Liver (tissue), 9 donors: ENCODE results near the gene RBFOX1. TPM values are rescaled to one million over a fixed set of nuclear protein-coding genes. Genes with fewer than 3 reads are reported as not detected.

Source experiments
- DNase-seq: peaks from one replicate; pipeline ENCODE4 v3.0.0-alpha.2; 2017; ENCODE audit warnings: low spot score
- H3K27ac ChIP-seq, 2 donors: one replicate each; pipeline ENCODE4 v1.7.0; 2013; ENCODE audit warnings: inconsistent platforms in 2 of 2, low read length in 2 of 2, control low read depth in 1 of 2, low read depth in 1 of 2, mild to moderate bottlenecking in 1 of 2
- H3K27me3 ChIP-seq, 4 donors: one replicate each; pipeline versions ENCODE4 v1.6.1 to v1.7.0; 2013; ENCODE audit warnings: low read length in 3 of 4, inconsistent platforms in 1 of 4, mild to moderate bottlenecking in 1 of 4, moderate library complexity in 1 of 4; ENCODE audit not compliant: control insufficient read depth in 4 of 4, insufficient read depth in 4 of 4
- H3K36me3 ChIP-seq, 4 donors: one replicate each; pipeline versions ENCODE4 v1.6.1 to v1.7.0; 2013; ENCODE audit warnings: low read length in 3 of 4, mild to moderate bottlenecking in 3 of 4, low read depth in 1 of 4, moderate library complexity in 1 of 4; ENCODE audit not compliant: control insufficient read depth in 4 of 4, insufficient read depth in 3 of 4
- H3K4me1 ChIP-seq, 4 donors: one replicate each; pipeline versions ENCODE4 v1.6.1 to v1.7.0; 2013; ENCODE audit warnings: low read length in 3 of 4, mild to moderate bottlenecking in 3 of 4, moderate library complexity in 1 of 4; ENCODE audit not compliant: control insufficient read depth in 4 of 4, insufficient read depth in 4 of 4
- H3K4me3 ChIP-seq, 3 donors: one replicate each; pipeline versions ENCODE4 v1.6.1 to v1.7.0; 2013; ENCODE audit warnings: low read length in 3 of 3, control low read depth in 1 of 3, low read depth in 1 of 3, mild to moderate bottlenecking in 1 of 3
- H3K9ac ChIP-seq, 2 donors: one replicate each; pipeline ENCODE4 v1.7.0; 2013; ENCODE audit warnings: low read length in 2 of 2, mild to moderate bottlenecking in 2 of 2, moderate library complexity in 2 of 2, control low read depth in 1 of 2, low read depth in 1 of 2
- H3K9me3 ChIP-seq, 4 donors: one replicate each; pipeline versions ENCODE4 v1.6.1 to v1.7.0; 2013; ENCODE audit warnings: low read length in 3 of 4; ENCODE audit not compliant: control insufficient read depth in 4 of 4
- CTCF ChIP-seq: fragments of 150-350 bp; IDR thresholded peaks from 2 replicates; pipeline ENCODE4 v1.5.1; 2017; ENCODE audit warnings: improper control_type of control experiment, low read depth, low read length; ENCODE audit not compliant: missing input control
- EGR1 ChIP-seq, 2 donors: IDR thresholded peaks; 2 replicates each; pipeline ENCODE4 v1.6.1; 2016 to 2018; ENCODE audit warnings: antibody characterized with exemption in 2 of 2, low read depth in 2 of 2
- FOXA1 ChIP-seq: IDR thresholded peaks from 2 replicates; pipeline ENCODE4 v1.6.1; 2016; ENCODE audit warnings: antibody characterized with exemption
- GABPA ChIP-seq, 2 donors: IDR thresholded peaks in 1 of 2; conservative IDR thresholded peaks in 1 of 2; 2 replicates each; pipeline ENCODE4 v1.6.1; 2016; ENCODE audit warnings: antibody characterized with exemption in 2 of 2, mild to moderate bottlenecking in 1 of 2, moderate library complexity in 1 of 2
- HNF4A ChIP-seq, 2 donors: conservative IDR thresholded peaks; 2 replicates each; pipeline ENCODE4 v1.6.1; 2016; ENCODE audit warnings: antibody characterized with exemption in 2 of 2, mild to moderate bottlenecking in 2 of 2
- HNF4G ChIP-seq: IDR thresholded peaks from 2 replicates; pipeline ENCODE4 v1.6.1; 2016; ENCODE audit warnings: antibody characterized with exemption
- JUND ChIP-seq, 2 donors: IDR thresholded peaks; 2 replicates each; pipeline ENCODE4 v1.6.1; 2016; ENCODE audit warnings: antibody characterized with exemption in 2 of 2
- MAX ChIP-seq: IDR thresholded peaks from 2 replicates; pipeline ENCODE4 v1.6.1; 2016; ENCODE audit warnings: antibody characterized with exemption
- NR2F2 ChIP-seq: IDR thresholded peaks from 2 replicates; pipeline ENCODE4 v1.6.1; 2016; ENCODE audit warnings: antibody characterized with exemption
- REST ChIP-seq: IDR thresholded peaks from 2 replicates; pipeline ENCODE4 v1.6.1; 2016; ENCODE audit warnings: antibody characterized with exemption, mild to moderate bottlenecking
- RXRA ChIP-seq, 2 donors: IDR thresholded peaks; 2 replicates each; pipeline ENCODE4 v1.6.1; 2017 to 2018; ENCODE audit warnings: antibody characterized with exemption in 2 of 2, mild to moderate bottlenecking in 1 of 2
- SP1 ChIP-seq: IDR thresholded peaks from 2 replicates; pipeline ENCODE4 v1.6.1; 2018; ENCODE audit warnings: antibody characterized with exemption, mild to moderate bottlenecking
- YY1 ChIP-seq: IDR thresholded peaks from 2 replicates; pipeline ENCODE4 v1.6.1; 2016; ENCODE audit warnings: antibody characterized with exemption, mild to moderate bottlenecking
- WGBS: extraction: QIAGEN DNeasy Blood & Tissue Kit; methylation state at CpG from one replicate; pipeline ENCODE4 v1.1.7; 2013; 5-methylcytosine and 5-hydroxymethylcytosine counted together
- polyA plus RNA-seq, 2 donors: library from polyadenylated mRNA; stranded (reverse) in 1 of 2; unstranded in 1 of 2; fragments of 200-250 nt in 1 of 2; fragments of >200 nt in 1 of 2; fragmentation: Nextera tagmentation in 1 of 2; extraction: Ambion mirVana in 1 of 2; gene quantifications; one replicate each; pipeline versions ENCODE4 v1.2.1 to v1.2.3, GENCODE V29; 2013 to 2015
- total RNA-seq, 2 donors: library from RNA; depleted of rRNA; stranded (reverse); fragments of >200 nt; gene quantifications; one replicate each; pipeline ENCODE4 v1.2.3, GENCODE V29; 2014
- TF ChIP-seq, protein P1 (sequence below): IDR thresholded peaks from 2 replicates; pipeline ENCODE4 v1.6.1; 2016; ENCODE audit warnings: antibody characterized with exemption
- donor health status: healthy.
- donor health status: healthy.
- donor health status: healthy.
- donor health status: healthy.
- donor health status: healthy.

The RBFOX1 gene
- total and polyA plus RNA-seq, 4 donors: not detected

GRCh38 chr16:7325834-7326233, 6.8 kb upstream of the RBFOX1 start:
- no peak for DNase-seq
- Histone ChIP-seq H3K27me3 (no peaks in the 10 kb centered on the region), H3K4me3 (no peak overlapping the region), H3K4me1 (no peaks in the 10 kb centered on the region), H3K9me3 (no peaks in the 10 kb centered on the region), H3K36me3 (no peaks in the 10 kb centered on the region), H3K9ac (no peak overlapping the region), H3K27ac (no peak overlapping the region)
- TF ChIP-seq NR2F2 (no peak), MAX (no peak), JUND (IDR thresholded peaks at IDR 0.05) (no peak), SP1 (no peak), FOXA1 (no peak), HNF4G (no peak), RXRA (IDR thresholded peaks at IDR 0.05) (no peak), GABPA (IDR thresholded peaks at IDR 0.05 in 1 of 2, conservative IDR thresholded peaks at IDR 0.05 in 1 of 2) (no peak)
- TF ChIP-seq, protein P1, sequence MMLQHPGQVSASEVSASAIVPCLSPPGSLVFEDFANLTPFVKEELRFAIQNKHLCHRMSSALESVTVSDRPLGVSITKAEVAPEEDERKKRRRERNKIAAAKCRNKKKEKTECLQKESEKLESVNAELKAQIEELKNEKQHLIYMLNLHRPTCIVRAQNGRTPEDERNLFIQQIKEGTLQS: no peak
- 88% methylated on average over 3 of the region's 3 CpGs for WGBS

DNA sequence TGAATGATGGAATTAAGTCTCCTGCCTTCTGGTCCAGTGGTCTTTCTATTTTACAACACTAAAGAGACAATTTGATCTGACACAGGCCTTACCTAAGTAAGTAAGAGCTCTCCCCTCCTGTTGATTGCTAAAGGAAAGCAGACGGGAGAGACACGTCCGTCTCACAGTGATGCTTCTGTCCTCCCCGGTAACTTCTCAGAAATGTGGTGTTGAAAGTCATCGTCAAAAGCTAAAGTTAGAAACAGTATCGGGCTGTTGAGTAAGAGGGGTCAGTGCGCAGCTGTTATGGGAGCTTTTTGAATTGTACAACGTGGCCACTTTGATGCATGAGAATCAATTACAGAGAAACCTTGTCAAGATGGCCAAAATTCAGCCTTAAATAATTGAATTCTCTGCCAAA, 1.9 kb upstream of the RBFOX1 start:
- no peaks in the 10 kb centered on the region for H3K27me3 ChIP-seq
- no peak overlapping the region for H3K27ac ChIP-seq
- no peaks in the 10 kb centered on the region for H3K36me3 ChIP-seq
- no peak overlapping the region for H3K9ac ChIP-seq
- TF ChIP-seq YY1: no peak
- no peak for TF ChIP-seq EGR1 (IDR thresholded peaks at IDR 0.05; ENCODE audit: low read depth in 2 of 2)
- TF ChIP-seq FOXA1: no peak
- TF ChIP-seq HNF4A (conservative IDR thresholded peaks at IDR 0.05): no peak
- TF ChIP-seq, protein P1: no peak
- no peak for TF ChIP-seq NR2F2
- no peak for TF ChIP-seq REST
- TF ChIP-seq GABPA (IDR thresholded peaks at IDR 0.05 in 1 of 2, conservative IDR thresholded peaks at IDR 0.05 in 1 of 2): no peak
- no peak for TF ChIP-seq CTCF
- H3K4me1 ChIP-seq: no peaks in the 10 kb centered on the region
- no peak overlapping the region for H3K4me3 ChIP-seq
- H3K9me3 ChIP-seq: no peaks in the 10 kb centered on the region
- 53% methylated on average over 8 of the region's 8 CpGs for WGBS
- no peak for DNase-seq
